ENCODE data around the gene CRYM.
"Not testable (repeated sequence)": the region's sequence is repeated elsewhere in the genome, so short reads cannot be mapped to it uniquely, and the experiment has no call there.

The CRYM gene

DNA sequence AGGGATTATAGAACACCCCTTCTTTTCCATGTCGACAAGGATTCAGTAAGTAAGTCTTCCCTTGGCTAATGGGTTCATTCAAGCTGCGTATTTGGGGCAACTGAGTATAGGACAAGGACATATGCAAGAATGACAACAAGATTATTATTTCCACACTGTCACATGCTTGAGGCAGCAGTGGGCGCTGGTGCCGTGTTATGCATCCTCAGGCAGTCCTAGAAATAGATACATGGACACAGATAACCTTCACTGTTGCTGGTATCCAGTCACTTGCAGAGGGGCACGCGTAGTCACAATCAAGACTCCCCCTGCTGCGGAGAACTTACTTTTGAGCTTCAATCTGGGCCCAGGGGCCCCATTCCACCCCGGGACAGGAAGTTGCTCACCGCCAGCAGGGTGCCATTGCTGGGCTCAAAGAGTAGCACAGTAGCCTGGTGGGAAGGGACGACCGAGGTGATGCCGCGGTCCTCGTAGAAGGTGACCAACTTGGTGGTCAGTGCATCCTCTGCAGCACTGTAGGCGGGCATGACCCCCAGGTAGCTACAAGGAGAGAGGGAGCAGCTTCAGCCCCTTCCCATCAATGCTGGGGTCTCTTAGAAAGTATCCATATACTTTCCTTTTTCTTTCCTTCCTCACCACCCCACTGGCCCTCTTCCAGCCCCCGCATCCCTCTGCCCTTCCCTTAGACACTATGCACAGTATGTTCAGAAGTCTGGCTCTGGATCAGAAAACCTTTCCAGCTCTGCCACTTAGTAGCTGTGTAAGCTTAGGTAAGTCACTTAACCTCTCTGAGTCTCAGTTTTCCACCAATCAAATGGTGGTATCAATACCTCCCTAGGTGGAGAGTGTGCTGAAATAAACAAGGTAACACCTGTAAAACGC is 804 bp downstream of the CRYM start:
- no peak for DNase-seq

DNA sequence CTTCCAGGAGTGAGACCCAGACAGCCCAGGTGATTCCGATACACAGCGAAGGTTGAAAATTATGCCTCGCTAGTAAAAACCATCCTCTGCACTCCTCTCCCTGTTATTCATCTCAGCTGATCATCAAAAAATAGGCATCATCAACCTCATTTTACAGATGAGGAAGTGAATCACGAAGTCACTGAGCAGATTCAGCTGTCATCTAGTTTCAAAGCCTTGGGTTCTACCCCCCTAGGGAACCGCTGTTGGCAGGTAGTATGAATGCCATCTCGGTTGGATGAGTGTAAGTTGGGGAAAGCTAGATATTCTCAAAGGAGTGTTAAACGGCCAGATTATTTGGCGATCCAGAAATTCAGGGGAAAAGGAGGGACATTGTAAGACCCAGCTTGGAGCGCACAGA is 2.0 kb downstream of the CRYM start:
- DNase-seq, result no peak

DNA sequence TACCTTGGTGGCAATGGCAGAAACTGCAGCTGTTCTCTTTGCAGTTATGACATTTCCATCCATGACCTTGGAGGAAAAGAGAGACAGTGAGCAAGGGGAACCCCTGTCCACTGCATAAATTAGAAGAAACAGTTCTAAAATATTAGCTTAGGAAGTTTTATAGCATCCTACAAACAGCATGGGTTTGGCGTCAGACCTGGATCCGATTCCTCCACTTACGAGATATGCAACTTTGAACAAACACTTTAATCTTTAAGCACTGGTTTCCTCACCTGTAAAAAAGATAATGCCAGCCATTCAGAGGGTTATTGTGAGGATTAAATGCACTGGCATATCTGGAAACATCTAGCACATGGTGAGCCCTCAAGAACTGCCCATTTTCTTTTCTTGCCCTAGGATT is 2.6 kb downstream of the CRYM start:
- DNase-seq, result no peak

DNA sequence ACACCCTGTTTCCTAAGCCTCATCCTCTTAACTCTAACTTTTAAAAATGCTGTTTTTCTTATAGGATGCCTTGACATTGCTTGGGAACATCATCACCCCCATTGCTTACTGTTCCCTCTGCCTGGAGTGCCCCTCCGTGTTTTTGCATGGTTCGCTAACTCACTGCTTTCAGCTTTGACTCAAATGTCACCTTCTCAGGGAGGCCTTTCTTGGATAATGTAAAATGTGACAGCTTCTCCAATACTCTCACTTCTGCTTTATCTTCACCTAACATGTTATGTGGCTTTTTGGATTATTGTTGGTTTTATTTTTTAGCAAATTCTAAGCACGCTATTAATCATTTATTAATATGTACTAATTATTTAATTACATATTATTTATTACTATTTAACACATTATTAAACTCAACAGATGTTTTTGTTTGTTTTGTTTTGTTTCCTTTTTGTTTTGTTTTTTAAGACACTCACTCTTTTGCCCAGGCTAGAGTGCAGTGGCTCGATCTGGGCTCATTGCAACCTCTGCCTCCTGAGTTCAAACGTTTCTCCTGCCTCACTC is 3.8 kb downstream of the CRYM start:
- no peak for DNase-seq

DNA sequence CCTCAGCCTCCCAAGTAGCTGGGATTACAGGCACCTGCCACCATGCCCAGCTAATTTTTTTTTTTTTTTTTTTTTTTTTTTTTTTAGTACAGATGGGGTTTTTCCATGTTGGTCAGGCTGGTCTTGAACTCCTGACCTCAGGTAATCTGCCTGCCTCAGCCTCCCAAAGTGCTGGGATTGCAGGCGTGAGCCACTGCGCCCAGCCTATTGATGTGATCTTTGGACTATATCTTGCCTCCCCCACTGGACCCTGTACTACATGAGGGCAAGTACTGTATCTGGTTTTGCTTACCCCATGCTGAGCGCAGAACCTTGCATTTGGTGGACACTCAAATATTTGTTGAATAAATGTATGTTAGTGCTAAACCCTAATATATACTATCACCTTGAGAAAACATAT is 5.3 kb downstream of the CRYM start:
- not testable (repeated sequence) for DNase-seq

DNA sequence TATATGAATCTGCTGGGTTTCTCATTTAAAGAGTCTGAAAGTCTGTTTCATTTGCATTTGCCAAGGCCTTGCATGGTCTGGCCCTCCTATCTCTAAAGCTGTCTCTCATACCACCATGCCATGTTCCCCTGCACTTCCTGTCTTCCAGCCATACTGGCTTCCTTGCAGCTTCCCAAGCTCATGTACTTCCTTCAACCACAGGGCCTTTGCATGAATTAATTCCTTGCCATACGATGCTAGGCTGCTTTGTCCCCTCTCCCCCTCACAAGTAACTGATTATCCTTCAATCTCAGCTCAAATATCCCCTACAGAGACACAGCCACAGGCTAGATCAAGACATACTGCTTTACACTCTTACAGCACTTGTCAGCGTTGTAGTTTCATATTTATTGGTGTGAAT is 5.8 kb downstream of the CRYM start:
- DNase-seq, result no peak

DNA sequence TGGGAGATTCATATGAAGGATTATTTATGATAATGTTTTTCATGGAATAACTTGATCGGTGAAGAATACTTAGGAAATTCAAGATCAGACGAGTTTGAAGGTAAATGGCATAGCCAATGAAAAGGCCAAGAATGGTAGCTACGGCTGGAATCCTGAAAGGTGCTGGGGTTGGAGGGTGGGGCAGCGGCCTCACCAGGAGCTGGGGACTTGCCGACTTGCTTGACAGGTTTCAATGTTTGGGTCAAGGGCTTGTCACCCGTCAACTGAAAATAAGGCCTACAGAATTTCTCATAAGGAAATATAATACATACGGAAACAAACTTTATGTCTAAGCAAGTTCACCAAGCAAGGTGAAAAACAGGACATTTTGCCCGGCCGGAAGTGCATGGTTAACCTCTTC is 9.9 kb downstream of the CRYM start:
- DNase-seq, result no peak

DNA sequence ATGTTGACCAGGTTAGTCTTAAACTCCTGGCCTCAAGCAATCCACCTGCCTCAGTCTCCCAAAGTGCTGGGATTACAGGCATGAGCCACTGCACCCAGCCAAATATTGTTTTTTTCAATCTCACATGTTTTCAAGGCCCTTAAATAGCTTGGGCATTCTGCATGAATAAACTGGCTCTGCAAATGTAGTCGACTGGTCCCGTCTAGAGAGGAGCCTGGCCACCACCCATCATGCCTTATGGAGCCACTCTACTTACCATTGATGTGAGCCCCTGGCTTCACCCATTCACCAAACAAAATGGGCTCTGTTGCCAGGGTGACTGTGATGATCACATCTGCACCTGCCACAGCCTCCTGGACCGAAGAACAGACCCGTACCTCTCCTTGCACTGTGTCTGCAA is 10.8 kb downstream of the CRYM start:
- no peak for DNase-seq

DNA sequence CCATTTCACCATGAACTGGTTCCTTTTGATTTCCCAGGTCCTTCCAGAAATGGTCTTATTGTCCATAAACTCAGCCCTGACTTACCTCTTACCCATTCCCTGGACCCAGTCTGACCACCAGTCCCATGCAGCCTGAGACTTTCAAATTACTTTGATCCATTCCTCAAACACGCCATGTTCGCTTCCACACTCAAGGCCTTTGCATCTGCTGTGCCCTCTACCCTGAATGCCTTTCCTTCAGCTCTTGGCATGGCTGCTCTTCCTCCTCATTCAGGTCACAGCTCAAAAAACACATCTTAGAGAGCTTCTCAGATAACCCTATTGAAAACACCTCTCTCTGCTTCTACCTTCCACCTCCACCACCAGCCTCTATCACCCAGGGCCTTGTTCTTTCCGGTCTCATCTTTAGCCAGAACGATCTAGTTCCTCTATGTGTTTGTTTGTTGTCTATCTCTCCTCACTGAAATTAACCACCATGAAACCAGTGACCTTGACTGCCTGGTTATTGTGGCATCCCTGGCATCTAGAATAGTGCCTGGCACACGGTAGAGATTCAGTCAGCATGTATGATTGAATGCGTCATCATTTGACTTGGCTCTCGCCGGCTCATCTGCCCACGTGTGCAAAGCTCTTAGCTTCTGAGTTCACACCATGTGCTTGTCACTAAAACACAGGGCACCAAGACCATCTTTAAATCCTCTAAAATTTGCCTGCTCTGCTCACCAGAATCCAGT is 12.8 kb downstream of the CRYM start:
- DNase-seq, result no peak

GRCh38 chr16:21264571-21265036 is 13.5 kb downstream of the CRYM start:
- no peak for DNase-seq

DNA sequence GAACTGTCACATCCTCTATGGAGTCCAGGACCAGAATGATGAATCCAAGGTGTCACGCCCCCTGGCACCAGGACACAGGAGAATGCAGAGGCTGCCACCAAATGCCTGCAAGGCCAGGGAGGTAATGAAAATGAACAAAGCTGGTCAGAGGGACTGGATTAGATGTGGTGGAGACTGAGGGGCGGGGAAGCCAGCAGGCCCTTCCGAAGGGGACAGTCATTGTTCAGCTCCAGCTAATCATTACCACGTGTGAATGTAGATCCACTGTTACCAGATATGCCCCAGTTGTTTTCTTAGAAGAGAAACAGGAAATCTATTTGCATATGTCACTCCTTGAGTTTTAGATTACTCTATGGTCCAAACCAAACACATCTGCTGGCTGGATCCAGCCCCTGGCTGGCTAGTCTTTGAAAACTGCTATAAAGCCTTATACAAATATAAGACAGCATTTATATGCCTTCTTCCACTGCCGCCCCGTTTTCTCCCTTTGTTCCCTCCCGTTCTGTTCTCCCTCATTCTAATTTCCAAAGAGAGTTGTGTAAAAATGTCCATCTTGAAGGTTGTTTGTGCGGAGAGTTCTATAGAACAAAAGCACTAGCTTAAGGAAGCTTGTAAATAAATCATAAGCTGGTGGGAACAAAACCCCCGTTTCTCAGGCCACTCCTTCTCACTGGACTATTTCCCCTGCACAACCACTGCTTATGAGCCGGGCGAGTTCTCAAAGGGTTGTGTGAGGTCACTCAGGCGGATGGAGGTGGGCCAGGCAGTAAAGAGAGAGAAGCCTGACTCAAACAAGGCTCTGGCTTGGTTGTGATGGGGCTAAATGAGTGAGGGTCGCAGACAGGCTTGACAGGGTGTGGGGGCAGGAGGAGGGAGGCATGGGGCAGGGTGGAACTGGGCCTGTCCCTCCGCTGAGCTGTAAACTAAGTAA is 14.2 kb downstream of the CRYM start:
- no peak for DNase-seq

DNA sequence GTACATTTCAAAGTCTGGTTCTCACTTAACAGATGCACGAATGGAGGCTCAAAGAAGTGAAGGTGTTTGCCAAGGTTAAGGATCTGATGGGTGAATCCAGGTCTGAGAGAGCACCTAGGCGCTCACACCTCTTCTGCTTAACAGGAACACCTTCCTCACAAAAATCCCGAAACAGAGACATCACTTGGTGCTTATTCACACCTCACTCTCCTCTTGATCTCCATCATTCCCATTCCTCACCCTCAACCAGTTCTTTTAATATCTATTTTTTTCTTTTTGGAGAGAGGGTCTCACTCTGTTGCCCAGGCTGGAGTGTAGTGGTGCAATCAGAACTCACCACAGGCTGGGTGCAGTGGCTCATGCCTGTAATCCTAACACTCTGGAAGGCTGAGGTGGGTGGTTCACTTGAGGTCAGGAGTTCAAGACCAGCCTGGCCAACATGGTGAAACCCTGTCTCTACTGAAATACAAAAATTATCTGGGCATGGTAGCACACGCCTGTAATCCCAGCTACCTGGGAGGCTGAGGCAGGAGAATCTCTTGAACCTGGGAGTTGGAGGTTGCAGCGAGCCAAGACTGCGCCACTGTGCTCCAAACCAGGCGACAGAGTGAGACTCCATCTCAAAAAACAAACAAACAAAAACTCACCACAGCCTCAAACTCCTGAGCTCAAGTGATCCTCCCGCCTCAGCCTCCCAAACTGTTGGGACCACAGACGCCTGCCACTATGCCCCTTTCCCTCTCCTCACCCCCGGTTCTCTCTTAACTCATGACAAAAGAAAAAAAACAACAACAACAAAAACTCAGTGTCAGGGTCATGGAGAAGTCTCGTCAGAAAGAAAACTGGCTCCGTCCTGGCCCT is 15.1 kb downstream of the CRYM start:
- no peak for DNase-seq

DNA sequence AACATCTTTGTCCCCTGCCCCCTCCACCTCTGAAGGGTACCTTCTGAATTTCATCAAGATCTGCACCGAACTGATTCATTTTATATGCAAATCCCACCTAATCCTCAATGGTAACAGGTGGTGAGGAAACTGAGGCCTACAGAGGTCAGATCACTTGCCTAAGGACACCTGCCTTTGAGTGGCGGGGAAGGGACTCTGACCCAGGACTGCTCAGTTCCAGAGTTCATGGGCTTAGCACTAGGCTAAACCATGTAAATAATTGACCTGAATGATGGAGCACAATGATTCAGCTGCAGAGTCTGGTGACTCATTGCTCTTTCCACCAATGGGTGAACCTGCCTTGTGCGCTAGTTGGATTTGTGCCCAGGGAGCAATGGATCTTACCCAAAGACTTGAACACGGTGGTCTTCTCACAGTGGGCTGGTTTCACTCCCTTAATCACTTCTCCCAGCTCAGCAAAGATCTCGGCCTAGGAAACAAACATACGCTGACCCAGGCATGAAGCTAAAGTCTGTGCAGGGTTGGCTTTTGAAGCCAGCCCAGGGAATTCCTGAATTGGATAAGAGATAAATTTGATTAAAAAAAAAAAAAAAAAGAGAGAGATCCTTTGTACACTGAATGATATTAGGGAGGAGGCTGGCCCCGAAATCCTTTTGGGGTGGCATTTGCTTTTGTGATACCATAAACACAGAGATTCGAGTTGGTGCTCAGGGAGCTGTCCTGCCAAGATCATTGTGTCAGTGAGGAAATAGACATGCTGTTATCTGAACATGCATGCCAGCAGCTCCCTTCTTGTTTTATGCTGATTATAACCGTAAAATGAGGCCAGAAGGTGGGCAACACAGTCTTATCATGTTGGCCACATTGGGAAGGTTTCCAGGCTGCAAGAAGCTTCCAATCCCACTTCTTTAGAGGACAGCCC is 17.0 kb downstream of the CRYM start:
- DNase-seq, result no peak

- DNase-seq, result no peak
These were observed 20.8 kb downstream of the CRYM start for GRCh38 chr16:21257284-21257683.

DNA sequence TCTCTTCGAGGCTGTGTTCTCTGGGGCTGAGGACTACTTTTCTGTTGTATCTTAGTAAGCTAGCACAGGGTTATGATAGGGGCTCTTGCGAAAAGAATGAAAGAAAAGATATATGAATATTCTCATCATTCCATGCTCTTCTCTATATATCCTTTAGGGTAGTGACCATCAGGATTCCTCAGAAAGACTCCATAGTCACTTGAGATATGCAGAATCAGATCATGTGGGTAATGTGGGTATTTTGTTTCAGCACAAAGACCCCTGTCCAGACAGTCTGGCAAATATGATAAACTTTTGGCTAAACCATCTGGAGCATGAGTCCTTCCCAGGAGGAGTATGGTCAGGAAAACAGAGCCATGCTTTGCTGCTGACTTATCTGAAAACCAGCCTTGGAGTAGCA is 21.5 kb downstream of the CRYM start:
- DNase-seq, result no peak

DNA sequence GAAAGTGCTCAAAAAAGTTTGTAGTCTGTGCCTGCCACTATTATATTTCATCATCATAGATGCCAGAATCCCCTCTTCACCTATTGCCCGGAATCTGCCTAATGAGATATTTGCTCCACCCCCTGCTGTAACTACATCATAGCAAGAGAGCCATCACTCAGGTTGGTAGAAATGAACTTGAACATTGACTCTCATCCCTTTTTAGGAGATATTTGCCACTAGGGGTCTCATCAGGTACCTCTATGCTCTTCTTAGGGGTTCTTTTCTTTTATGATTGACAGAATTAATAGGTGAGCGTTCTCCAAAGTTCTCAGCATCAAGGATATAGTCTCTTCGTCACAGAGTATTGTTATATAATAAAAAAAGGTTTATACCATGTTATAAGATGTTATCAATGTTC is 24.6 kb downstream of the CRYM start:
- no peak for DNase-seq

- no peak for DNase-seq
These were observed 27.8 kb downstream of the CRYM start for GRCh38 chr16:21250072-21250923.

- not testable (repeated sequence) for DNase-seq
These were observed 29.9 kb downstream of the CRYM start for GRCh38 chr16:21248179-21248578.

GRCh38 chr16:21244518-21245215 is 33.4 kb downstream of the CRYM start:
- no peak for DNase-seq
